Peyer's patch (tissue), 4 donors: ENCODE results near the gene ASB10.

Source experiments
- POLR2A ChIP-seq, 2 donors: fragments of 450-650 bp; IDR thresholded peaks; one replicate each; pipeline ENCODE4 v1.5.1; 2017; ENCODE audit warnings: antibody characterized with exemption in 2 of 2, mild to moderate bottlenecking in 2 of 2, moderate library complexity in 2 of 2
- TF ChIP-seq, protein P1 (sequence below), 6 experiments: fragments of 450-650 bp in 4 of 6; fragments of 200-600 bp in 2 of 6; sonication (generic) in 1 of 6; IDR thresholded peaks; one replicate each; pipeline ENCODE4 v1.5.1; 2017 to 2019; ENCODE audit warnings: antibody characterized with exemption in 6 of 6, mild to moderate bottlenecking in 3 of 6, moderate library complexity in 1 of 6

DNA sequence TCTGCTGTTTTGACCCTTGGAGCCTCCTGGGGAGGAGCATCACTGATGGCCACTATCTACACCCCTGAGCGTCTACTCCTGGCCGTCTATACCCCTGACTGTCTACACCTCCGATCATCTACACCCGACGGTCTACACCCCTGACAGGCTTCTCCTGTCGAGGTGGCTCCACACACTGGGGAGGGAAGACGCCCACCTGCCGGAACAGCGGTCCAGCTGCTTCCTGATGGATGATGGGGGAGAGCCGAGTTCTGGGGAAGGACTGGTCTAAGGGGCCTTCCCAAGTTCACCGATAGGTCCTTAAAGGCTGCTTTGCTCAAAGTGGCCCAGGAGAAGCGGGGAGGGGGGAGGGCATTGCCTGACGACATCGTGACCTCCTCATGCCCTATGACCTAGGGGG lies 58.9 kb downstream of the ASB10 start:
- no peak for TF ChIP-seq POLR2A (IDR thresholded peaks at IDR 0.05)
- TF ChIP-seq, protein P1, sequence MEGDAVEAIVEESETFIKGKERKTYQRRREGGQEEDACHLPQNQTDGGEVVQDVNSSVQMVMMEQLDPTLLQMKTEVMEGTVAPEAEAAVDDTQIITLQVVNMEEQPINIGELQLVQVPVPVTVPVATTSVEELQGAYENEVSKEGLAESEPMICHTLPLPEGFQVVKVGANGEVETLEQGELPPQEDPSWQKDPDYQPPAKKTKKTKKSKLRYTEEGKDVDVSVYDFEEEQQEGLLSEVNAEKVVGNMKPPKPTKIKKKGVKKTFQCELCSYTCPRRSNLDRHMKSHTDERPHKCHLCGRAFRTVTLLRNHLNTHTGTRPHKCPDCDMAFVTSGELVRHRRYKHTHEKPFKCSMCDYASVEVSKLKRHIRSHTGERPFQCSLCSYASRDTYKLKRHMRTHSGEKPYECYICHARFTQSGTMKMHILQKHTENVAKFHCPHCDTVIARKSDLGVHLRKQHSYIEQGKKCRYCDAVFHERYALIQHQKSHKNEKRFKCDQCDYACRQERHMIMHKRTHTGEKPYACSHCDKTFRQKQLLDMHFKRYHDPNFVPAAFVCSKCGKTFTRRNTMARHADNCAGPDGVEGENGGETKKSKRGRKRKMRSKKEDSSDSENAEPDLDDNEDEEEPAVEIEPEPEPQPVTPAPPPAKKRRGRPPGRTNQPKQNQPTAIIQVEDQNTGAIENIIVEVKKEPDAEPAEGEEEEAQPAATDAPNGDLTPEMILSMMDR (IDR thresholded peaks at IDR 0.05), result no peak
